ENCODE results near the gene RASA3. TPM values are rescaled to one million over a fixed set of nuclear protein-coding genes. Genes with fewer than 3 reads are reported as not detected.

The RASA3 gene
- total RNA-seq, 1 experiment from 2014 or later, result 18.6 TPM

- Histone ChIP-seq H3K79me2 (ENCODE audit: insufficient read depth, low read length) (peaks cover 7% of the 10 kb centered on the region; the same call in 1 of the 2 replicates), H3K4me1 (ENCODE audit: control insufficient read depth in 1 of 2, insufficient read depth in 2 of 2, low read length in 2 of 2) (no peaks in the 10 kb centered on the region), H3K9me2 (ENCODE audit: insufficient read depth) (no peaks in the 10 kb centered on the region), H3K9me3 (ENCODE audit: control insufficient read depth in 1 of 2, insufficient read depth in 1 of 2, low read depth in 1 of 2, low read length in 2 of 2) (peaks cover 0 to 12% of the 10 kb centered on the region in 2 experiments; a peak in 2 of 4 replicates), H3K36me3 (ENCODE audit: control insufficient read depth in 1 of 2, insufficient read depth in 2 of 2, low read length in 2 of 2) (no peaks in the 10 kb centered on the region), H3K9ac (ENCODE audit: low read length) (no peak overlapping the region), H4K20me1 (ENCODE audit: insufficient read depth) (no peaks in the 10 kb centered on the region), H3K27me3 (ENCODE audit: insufficient read depth, low read length) (no peaks in the 10 kb centered on the region), H3K4me3 (replicated peaks in 1 of 2; ENCODE audit: low read depth in 1 of 2, low read length in 2 of 2) (no peak overlapping the region), H3K4me2 (ENCODE audit: low read length) (no peak overlapping the region), H2AFZ (ENCODE audit: low read depth, low read length, poor library complexity, severe bottlenecking) (no peak overlapping the region), H3K27ac (ENCODE audit: low read depth, low read length) (no peak overlapping the region)
- RAD21 ChIA-PET (ENCODE audit: low non-redundant PET in 1 of 2, low total read pairs in 2 of 2, uncharacterized antibody in 2 of 2, unreplicated experiment in 2 of 2), result no interaction called here
- no TSS peak for BruUV-seq (replicated peaks)
- DNase-seq (ENCODE audit: low read depth, low spot score), result no peak
- no peak for ATAC-seq
- intact Hi-C loops (cut with micrococcal nuclease), result no loop called here
- POLR2A ChIA-PET, result no interaction called here
- TF ChIP-seq EGR1 (IDR thresholded peaks at IDR 0.05; ENCODE audit: low read depth), result no peak
- TF ChIP-seq MAX (IDR thresholded peaks at IDR 0.05), result no peak
- no peak for TF ChIP-seq ZFX (IDR thresholded peaks at IDR 0.05)
- no peak for TF ChIP-seq POLR2AphosphoS5 (IDR thresholded peaks at IDR 0.05; ENCODE audit: low read depth, low read length)
- TF ChIP-seq TCF7L2 (IDR thresholded peaks at IDR 0.05; ENCODE audit: borderline replicate concordance, extremely low read depth, insufficient read depth, insufficient read length), result no peak
- TF ChIP-seq EZH2phosphoT487 (IDR thresholded peaks at IDR 0.05; ENCODE audit: borderline replicate concordance), result no peak
- TF ChIP-seq CTCF (IDR thresholded peaks at IDR 0.05 in 2 of 3, conservative IDR thresholded peaks at IDR 0.05 in 1 of 3; ENCODE audit: borderline replicate concordance in 1 of 3, insufficient read depth in 1 of 3, low read depth in 2 of 3, low read length in 2 of 3), result no peak
- no peak for TF ChIP-seq SRF (IDR thresholded peaks at IDR 0.05; ENCODE audit: low read depth)
- TF ChIP-seq JUND (IDR thresholded peaks at IDR 0.05), result no peak
- TF ChIP-seq SIN3A (IDR thresholded peaks at IDR 0.05; ENCODE audit: low read depth), result no peak
- TF ChIP-seq SP1 (IDR thresholded peaks at IDR 0.05; ENCODE audit: low read depth), result no peak
- TF ChIP-seq RAD21 (IDR thresholded peaks at IDR 0.05; ENCODE audit: low read depth), result no peak
- CTCF ChIA-PET, result no interaction called here
Measured at GRCh38 chr13:114088863-114089262, 43.6 kb downstream of the RASA3 start.

All from HCT116 (cell line).